Measurements from ENCODE around the gene SCARB1. TPM values are rescaled to one million over a fixed set of nuclear protein-coding genes. Genes with fewer than 3 reads are reported as not detected.

Gene SCARB1
- polyA plus RNA-seq, 1 donor = 20.7 TPM

DNA sequence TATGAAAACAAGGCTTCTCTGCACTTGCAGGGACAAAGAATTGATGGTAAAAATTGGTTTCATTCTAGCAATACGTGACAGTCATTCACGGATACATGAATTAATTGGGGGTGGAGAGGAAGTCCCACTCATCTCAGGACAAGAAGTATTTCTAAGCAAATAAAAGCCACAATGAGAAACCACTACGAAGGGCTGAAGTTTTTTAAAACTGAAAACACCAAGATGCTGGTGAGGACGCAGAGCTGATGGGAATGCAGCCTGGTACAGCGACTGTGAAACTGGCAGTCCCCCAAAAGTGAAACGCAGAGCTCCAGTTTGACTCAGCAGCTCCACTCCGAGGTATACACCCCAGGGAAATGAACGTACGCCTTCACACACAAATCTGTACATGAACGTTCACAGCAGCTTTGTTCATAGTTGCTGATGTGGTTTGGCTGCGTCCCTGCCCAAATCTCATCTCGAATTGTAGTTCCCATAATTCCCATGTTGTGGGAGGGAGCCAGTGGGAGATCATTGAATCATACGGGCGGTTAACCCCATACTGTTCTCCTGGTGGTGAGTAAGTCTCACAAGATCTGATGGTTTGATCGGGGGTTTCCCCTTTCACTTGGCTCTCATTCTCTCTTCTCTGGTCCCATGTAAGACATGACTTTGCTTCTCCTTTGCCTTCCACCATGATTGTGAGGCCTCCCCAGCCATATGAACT is 89.0 kb downstream of the SCARB1 start:
- DNase-seq (ENCODE audit: low read depth) = peak; percentile 41

DNA sequence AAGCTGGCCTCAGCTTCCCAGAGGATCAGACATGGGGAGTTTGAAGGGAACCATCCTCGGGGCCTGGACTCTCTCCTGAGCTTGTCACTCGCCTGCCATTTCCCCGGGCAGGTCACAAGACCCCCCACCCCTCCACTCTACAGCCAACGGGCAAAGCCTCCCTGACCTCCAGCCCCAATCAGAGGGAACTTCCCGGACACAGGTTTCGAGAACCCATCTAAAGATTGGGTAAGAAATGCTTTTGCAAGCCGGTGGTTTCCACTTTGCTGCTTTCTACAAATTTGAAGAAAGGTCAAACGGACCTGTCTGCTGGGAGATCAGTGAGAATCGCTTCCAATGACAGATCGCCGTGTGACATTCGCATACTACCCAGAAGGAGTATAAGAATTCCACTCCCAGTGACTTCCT is 89.6 kb downstream of the SCARB1 start:
- DNase-seq (ENCODE audit: low read depth) = no peak

DNA sequence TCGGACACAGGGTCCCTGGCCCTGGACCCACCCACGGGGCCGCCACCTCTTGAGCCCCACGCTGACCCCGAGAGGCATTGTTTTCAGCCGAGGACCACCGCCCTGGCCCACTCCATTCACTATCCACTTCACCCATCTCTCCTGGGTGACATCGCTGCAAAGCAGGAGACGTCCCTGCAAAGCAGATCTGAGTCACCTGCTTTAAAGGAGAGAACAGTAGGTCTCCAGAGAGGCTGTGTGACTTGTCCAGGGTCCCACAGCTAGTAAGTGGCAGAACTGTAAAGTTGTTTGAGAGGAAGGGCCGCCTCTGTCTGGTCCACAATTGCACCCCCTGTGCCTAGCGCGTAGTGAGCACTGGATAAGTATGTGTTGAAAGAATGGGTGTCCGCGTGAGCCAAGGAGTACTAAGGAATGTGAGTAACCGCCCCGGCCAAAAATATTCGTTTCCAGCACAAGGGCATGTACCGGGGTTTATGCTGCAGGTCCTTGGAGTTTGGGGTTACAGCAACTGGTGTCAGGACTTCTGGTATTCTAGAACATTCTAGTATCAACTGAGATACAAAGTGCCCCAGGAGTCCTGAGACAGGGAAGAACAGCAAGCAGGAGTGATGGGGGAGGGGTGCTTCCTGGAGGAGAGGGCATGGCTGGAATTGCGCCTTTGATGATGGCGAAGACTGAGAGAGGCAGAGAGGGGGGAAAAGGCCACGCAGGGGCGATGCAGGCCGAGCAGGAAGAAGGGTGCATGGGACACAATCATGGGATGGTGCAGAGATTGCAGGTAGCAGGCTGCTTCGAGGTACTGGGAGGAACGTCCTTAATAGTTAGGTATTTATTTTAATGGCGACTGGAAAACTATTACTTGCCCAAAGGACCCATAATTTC is 91.1 kb downstream of the SCARB1 start:
- DNase-seq (ENCODE audit: low read depth) = no peak

DNA sequence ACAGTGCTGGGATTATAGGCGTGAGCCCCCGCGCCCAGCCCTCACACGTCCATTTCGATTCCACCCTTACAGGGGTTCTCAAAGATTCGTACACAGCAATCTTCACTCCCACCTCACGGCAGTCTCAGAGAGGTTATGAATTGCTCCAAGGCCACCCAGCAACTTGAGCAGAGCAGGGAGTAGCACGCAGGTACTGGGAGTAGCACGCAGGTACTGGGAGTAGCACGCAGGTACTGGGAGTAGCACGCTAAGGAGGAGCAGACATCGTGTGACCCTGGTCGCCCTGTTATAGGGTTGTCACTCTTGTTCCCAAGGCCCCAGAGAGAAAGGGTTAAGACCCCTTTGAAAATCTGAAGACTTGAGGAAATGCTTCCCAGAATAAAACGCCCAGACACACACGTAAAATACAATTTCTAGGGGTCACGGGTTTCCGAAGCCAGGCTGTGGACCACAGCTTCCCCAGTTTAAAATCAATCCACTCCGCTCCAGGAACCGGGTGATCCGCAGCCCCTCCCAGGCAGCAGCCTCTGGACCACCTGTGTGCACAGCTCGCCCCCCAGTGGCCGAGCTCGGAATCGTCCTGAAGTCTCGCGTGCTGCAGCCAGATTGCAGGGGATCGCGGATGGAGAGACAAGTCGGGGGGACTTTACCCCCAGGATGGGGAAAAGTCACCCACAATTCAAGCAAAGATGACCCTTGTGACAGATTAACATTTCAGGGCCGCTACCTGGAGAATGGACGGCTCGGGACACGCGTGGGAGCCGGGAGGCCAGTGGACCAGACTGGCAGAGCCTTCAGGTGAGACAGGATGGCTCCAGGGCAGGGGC is 92.0 kb downstream of the SCARB1 start:
- DNase-seq (ENCODE audit: low read depth) = peak; percentile 56

DNA sequence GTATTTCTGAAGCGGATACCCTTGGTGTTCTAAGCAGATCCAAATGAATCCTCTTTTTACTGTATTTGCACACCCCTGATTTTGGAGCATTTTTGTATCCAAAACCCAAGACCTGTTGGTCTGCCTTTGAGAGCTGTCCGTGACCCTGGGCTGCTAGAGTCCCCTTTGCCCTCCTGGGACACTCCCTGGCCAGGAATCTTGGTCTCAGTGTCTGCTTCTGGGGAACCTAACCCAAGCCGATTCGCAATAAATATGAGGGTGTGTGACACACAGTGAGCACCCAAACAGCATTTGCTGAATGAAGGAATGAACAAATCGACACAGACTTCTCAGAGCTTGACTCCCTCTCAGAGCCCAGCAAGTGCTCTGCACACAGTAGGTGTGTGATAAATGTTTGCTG is 92.9 kb downstream of the SCARB1 start:
- no peak for DNase-seq (ENCODE audit: low read depth)

DNA sequence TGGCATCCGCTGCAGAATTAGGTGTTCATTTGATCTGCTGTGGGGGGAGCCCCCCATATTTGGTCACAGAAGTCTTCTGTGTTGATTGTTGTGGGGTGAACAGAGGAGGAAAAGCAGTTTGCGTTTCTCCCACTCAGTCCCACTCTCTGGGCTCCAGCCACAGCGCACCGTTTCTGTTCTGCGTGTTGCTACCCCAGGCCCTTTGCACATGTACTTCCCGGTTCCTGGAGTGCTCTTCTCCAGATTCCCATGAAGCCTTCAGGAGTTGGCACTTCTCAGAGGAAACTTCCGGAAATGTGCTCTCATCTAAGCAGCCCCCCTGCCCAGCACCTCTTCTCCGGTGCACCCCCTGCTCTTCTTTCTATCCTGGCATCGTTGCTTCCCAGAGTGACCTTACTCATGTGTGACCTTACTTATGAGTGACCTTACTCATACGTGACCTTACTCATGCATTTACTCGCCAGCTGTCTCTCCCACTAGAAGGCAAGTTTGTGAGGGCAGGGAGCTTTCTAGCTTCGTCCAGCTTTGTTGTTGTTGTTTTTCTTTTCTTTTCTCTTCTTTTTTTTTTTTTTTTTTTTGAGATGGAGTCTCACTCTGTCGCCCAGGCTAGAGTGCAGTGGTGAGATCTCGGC is 93.7 kb downstream of the SCARB1 start:
- no peak for DNase-seq (ENCODE audit: low read depth)

DNA sequence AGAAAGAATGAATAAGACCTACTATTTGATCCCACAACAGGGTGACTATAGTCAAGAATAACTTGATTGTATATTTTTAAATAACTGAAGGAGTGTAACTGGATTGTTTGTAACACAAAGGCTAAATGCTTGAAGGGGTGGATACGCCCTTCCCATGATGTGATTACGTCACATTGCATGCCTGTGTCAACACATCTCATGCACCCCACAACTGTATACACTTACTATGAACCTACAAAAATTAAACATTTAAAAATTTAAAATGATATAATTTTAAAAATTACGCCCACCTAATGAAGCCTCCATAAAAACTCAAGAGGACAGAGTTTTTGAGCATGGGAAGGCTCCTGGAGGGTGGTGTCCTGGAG is 94.5 kb downstream of the SCARB1 start:
- DNase-seq (ENCODE audit: low read depth) = no peak

DNA sequence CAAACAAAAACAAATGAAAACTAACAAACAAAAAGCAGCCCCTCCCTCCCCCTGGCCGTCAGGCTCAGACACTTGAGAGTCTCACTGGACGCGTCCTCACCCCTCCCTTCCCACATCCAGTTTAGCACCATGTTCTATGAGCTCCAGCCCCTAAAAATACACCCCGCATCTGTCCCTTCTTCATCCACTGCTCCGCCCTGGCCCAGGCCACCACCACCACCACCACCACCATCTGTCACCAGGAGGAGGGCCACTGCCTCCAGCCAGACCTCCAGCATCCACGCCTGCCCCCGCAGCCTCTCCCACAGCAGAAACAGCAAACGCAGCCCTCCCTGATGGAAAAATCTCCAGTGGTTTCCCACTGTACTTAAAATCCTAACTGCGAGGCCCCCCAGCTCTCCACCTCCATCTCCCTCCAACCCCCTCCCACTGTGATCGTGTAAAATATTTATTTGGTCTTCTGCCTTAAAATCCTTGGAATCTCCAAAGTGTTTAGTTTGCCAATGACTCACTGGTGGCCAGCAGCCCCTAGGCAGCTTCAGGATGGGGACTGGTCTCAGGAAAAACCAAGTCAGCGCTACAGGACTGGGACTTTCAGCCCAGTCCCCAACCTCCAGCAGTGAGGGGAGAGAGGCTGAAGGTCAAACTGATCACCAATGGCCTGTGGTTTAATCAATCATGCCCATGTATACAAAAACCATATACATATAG is 95.1 kb downstream of the SCARB1 start:
- no peak for DNase-seq (ENCODE audit: low read depth)

DNA sequence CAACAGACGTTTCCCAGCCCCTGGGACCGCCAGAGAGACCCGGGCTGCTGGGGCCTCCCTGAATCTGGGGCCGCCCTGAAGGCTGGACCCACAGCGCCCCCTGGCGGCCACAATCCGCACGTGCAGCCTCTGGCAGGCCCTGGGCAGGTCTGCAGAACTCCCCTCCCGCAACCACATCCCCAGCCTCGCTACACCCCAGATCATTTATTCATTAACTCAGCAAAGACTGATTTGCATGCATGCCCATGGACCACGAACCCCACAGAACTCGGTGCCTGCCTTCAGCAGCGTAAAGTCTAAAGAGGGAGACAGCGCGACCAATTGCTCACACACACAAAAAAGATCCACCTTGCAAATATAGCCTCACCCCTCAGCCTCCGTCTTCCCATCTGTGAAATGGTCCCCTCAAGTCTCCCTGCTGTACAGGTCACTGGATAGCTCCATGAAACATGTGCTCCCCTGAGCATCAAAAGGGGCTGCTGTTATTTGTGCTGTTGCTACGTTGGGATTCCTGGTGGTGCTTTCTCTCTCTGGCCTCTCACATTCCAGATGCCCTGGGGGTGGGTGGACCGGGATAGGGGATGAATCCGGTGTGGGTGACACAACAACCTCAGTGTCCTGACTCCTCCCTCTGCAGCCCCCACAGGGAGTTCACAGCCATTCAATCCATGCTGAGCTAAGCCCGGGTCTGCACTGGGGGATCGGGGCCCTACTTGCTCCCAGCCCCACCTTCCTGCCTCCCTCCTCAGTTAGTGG is 96.4 kb downstream of the SCARB1 start:
- DNase-seq (ENCODE audit: low read depth) = no peak

DNA sequence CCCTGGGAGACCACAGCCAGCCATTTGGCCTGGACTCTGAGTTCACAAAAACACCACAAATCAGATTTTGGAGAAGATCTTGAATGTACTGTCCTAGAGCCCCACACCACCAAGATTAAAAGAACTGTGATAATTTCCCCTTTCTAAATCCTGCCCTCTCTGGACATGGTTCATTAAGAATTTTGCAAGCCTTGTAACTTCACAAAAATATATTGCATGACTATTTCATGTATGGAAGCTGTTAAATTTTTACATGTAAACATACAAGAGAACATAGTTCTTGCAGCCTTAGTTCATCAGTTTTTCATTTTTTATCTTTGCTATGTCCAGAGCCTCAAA is 97.0 kb downstream of the SCARB1 start:
- no peak for DNase-seq (ENCODE audit: low read depth)

DNA sequence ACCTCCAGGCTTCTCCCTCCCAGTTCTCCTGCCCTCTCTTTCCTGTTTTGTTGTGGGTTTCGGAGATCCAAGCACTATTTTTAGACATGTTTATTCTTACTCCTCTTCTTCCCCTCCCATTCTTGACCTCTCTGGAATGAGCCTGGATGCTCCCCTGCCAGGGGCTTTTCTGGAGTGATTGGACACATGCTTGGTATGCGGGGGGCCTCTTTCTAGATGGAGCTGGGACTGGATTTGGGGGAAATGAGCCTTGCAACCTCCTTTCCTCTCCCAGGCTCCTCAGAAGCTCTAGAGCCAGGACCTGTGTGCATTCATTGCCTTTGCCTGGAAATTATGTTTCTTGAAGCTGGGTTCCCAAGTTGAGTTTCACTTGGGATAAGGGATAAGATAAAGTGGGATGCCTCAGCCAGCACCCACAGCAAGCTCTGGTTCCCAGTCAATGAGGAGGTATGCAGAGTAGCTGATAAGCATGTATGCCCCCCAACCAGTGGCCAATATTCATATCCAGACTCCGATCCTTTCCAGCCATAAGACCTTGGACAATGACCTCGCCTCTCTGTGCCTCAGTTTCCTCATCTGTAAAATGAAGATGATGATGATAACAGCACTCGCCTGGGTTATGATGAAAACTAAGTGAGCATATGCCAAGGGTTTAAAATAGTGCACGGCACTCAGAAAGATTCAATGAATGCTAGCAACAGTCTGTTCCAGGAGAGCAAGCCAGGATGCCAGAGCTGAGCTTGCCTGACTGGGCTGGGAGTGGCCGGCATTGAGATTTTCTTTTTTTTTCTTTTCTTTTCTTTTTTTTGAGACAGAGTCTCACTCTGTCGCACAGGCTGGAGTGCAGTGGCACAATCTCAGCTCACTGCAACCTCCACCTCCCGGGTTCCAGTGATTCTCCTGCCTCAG is 97.8 kb downstream of the SCARB1 start:
- DNase-seq (ENCODE audit: low read depth) = no peak

DNA sequence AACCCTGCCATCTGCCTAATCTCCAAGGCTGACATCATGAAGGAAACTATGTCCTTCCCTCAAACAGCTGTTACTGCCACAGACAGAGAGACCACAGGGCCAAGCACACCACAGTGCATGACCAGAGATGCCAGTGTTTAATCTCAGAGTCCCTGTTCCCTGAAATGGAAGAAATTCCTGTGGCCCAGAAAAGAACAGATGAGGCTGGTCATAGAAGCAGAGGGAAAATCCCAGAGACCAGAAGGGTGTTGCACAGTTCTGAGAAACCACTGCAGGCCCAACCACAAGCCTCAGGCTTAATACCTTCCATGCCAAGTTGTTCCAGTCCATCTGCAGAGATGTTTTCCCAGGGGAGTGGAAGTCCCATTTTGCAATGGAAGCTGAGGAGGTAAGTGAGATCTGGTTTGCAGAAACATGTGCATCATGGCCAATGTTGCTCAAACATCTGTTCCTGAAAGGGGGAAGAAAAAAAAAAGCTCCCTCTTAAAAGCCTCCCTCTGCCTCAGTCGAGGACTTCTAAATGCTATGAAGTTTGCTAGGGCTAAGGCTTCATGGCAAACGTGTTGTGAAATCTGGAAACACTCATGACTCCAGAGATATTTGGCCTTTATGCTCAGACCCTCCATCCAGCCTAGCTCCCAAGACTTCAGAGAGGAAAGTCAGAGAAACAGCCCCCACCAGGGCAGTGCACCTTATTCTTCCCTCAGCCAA is 98.6 kb downstream of the SCARB1 start:
- DNase-seq (ENCODE audit: low read depth) = no peak

DNA sequence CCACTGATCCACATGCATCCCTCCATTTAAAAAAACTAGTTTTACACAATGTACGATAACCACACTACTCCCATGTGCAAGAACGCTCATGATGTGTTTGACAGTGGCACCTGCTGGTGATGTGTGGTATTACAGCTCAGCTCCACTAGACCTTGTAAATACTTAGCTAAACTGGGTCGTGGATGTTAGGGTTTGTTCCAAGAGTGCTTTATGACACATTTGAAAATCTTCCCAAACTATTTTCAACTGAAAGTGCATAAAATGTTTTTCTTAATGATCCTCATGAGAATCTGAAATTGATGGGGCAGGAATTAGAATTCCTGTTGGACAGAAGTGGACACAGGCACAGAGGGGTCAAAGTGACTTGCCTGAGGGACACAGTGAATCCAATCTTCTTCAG is 99.2 kb downstream of the SCARB1 start:
- no peak for DNase-seq (ENCODE audit: low read depth)

DNA sequence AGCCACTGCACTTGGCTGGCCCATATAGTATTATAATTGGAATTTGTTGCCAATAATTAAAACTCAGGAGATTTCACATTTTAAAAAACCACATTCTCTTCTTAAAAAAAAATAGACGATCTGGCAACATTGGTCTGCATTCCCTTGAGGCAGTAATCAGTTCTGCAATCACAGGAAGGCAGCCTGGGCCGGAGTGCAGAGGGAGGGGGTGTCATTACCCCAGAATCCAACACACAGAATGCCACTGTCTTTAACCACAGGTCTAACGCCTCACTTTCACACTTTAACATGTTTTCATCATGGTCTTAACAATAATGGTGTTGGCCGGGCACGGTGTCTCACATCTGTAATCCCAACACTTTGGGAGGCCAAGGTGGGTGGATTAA is 100.1 kb downstream of the SCARB1 start:
- no peak for DNase-seq (ENCODE audit: low read depth)

DNA sequence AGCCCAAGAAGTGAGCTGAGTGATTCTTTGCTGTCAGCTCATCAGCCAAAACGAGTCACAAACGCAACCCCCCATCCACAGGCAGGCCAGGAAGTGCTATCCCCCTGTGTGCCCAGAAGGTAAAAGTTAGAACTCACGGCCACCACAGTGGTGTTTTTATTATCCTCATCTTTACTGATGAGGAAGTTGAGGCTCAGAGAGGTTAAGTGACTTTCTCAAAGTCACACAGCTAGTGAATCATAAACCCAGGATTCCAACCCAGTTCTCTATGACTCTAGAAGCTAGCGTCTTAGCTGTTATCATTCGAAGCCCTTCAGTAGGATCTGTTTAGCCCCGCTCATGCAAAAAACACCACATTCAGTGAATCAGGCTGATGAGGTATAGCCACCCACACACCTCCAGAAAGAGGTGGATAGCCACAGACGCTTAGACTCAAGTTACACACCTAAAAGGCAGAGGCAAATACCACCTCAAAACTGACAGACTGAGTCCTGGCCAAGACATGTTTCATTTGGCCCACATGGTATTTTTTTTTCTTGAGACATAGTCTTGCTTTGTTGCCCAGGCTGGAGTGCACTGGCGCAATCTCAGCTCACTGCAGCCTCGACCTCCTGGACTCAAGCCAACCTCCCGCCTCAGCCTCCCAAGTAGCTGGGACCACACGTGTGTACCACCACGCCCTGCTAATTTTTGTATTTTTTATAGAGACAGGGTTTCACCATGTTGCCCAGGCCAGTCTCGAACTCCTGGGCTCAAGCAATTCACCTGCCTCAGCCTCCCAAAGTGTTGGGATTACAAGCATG is 100.7 kb downstream of the SCARB1 start:
- no peak for DNase-seq (ENCODE audit: low read depth)

DNA sequence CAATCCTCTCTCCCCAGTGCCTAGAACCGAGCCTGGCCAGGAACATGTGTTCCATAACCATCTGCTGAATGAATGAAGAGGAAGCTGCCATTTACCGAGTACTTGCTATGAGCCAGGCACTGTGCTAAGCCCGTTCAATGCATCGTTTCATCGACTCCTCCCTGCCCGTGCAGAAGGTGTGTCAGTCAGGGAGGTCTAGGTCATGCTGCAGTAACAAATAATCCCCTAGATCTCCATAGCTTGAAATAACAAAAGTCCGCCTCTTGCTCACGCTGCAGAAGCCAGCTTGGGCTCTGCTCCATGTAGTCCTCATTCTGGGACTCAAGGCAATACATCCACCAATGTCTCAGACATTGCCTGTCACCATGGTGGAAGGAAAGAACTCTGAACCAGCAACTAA is 101.3 kb downstream of the SCARB1 start:
- no peak for DNase-seq (ENCODE audit: low read depth)

DNA sequence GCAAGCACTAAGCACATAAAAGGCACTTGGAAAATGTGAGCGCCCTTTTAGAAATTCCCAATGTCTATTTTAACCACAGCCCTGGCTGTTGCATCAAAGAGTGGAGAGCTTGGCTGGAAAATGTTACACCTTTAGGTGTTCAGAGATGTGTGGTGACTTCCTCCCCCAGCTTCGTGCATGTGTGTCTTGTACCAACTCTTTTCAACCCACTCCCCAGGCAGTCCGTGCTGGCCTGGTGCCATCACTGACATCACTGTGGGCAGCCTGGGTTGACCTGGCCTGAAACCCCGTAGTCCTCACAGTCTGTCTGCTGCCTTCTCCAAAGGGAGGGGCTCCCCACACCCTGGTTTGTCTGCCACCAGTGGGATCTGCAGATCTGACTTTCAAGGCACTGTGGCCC is 101.8 kb downstream of the SCARB1 start:
- DNase-seq (ENCODE audit: low read depth) = no peak

DNA sequence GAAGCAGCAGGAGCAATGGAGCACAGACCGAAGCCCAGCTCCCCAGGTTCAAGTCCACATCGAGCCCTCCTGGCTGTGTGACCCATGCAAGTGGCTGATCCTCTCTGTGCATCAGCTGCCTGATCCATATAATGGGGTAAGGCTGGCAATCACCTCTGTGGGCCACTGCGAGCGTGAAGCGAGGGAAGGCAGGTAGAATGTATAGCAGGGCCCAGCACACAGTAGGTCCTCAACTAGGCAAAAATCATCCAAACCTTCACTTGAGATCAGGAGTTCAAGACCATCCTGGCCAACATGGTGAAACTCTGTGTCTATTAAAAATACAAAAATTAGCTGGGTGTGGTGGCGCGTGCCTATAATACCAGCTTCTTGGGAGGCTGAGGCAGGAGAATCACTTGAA is 102.6 kb downstream of the SCARB1 start:
- DNase-seq (ENCODE audit: low read depth) = no peak
